ENCODE results near the gene DNTTIP2.
"Not testable (repeated sequence)": the region's sequence is repeated elsewhere in the genome, so short reads cannot be mapped to it uniquely, and the experiment has no call there.

DNTTIP2 gene, protein sequence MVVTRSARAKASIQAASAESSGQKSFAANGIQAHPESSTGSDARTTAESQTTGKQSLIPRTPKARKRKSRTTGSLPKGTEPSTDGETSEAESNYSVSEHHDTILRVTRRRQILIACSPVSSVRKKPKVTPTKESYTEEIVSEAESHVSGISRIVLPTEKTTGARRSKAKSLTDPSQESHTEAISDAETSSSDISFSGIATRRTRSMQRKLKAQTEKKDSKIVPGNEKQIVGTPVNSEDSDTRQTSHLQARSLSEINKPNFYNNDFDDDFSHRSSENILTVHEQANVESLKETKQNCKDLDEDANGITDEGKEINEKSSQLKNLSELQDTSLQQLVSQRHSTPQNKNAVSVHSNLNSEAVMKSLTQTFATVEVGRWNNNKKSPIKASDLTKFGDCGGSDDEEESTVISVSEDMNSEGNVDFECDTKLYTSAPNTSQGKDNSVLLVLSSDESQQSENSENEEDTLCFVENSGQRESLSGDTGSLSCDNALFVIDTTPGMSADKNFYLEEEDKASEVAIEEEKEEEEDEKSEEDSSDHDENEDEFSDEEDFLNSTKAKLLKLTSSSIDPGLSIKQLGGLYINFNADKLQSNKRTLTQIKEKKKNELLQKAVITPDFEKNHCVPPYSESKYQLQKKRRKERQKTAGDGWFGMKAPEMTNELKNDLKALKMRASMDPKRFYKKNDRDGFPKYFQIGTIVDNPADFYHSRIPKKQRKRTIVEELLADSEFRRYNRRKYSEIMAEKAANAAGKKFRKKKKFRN

GRCh38 chr1:93878889-93879586 lies at the start of gene DNTTIP2:
DNTTIP2 (minus strand) TSS chr1:93879206; CDS start chr1:93879148, 58 bp downstream.
- TF ChIP-seq, protein P1, sequence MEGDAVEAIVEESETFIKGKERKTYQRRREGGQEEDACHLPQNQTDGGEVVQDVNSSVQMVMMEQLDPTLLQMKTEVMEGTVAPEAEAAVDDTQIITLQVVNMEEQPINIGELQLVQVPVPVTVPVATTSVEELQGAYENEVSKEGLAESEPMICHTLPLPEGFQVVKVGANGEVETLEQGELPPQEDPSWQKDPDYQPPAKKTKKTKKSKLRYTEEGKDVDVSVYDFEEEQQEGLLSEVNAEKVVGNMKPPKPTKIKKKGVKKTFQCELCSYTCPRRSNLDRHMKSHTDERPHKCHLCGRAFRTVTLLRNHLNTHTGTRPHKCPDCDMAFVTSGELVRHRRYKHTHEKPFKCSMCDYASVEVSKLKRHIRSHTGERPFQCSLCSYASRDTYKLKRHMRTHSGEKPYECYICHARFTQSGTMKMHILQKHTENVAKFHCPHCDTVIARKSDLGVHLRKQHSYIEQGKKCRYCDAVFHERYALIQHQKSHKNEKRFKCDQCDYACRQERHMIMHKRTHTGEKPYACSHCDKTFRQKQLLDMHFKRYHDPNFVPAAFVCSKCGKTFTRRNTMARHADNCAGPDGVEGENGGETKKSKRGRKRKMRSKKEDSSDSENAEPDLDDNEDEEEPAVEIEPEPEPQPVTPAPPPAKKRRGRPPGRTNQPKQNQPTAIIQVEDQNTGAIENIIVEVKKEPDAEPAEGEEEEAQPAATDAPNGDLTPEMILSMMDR (IDR thresholded peaks at IDR 0.05; ENCODE audit: control insufficient read depth, extremely low read depth, insufficient read depth) = no peak
- H3K4me3 ChIP-seq (ENCODE audit: low read depth, low read length) = peak within 1 kb of the TSS; percentile 99
- peak; percentile 73 for DNase-seq (ENCODE audit: low read depth)

- TF ChIP-seq, protein P1 (IDR thresholded peaks at IDR 0.05; ENCODE audit: control insufficient read depth, extremely low read depth, insufficient read depth) = no peak
- no peak for DNase-seq (ENCODE audit: low read depth)
- H3K4me3 ChIP-seq (ENCODE audit: low read depth, low read length) = no peak overlapping the region
Measured at GRCh38 chr1:93925206-93925605, 46.2 kb upstream of the DNTTIP2 start.

GRCh38 chr1:93919780-93920179 lies 40.8 kb upstream of the DNTTIP2 start:
- no peak for DNase-seq (ENCODE audit: low read depth)
- H3K4me3 ChIP-seq (ENCODE audit: low read depth, low read length) = no peak overlapping the region
- TF ChIP-seq, protein P1 (IDR thresholded peaks at IDR 0.05; ENCODE audit: control insufficient read depth, extremely low read depth, insufficient read depth) = no peak

DNA sequence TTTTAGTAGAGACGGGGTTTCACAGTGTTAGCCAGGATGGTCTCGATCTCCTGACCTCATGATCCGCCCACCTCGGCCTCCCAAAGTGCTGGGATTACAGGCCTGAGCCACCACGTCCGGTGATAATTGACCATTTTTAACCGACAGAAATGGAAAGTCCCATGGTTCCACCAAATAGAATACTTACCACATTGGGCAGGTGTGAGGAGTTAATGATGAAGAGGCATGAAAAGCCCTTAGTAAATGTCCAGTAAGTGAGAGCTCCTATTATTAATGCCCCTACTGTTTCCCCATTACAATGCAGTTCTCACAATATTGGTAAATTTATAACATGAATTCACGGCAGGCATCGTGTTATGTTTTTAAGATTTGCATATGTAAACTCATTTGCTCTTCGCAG lies 38.3 kb upstream of the DNTTIP2 start:
- DNase-seq (ENCODE audit: low read depth) = no peak
- H3K4me3 ChIP-seq (ENCODE audit: low read depth, low read length) = no peak overlapping the region
- TF ChIP-seq, protein P1 (IDR thresholded peaks at IDR 0.05; ENCODE audit: control insufficient read depth, extremely low read depth, insufficient read depth) = no peak

DNA sequence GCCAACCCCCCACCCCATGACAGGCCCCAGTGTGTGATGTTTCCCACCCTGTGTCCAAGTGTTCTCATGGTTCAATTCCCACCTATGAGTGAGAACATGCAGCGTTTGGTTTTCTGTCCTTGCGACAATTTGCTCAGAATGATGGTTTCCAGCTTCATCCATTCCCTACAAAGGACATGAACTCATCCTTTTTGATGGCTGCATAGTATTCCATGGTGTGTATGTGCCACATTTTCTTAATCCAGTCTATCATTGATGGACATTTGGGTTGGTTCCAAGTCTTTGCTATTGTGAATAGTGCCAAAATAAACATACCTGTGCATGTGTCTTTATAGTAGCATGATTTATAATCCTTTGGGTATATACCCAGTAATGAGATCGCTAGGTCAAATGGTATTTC lies 31.9 kb upstream of the DNTTIP2 start:
- H3K4me3 ChIP-seq (ENCODE audit: low read depth, low read length); DNase-seq (ENCODE audit: low read depth): not testable (repeated sequence)

DNA sequence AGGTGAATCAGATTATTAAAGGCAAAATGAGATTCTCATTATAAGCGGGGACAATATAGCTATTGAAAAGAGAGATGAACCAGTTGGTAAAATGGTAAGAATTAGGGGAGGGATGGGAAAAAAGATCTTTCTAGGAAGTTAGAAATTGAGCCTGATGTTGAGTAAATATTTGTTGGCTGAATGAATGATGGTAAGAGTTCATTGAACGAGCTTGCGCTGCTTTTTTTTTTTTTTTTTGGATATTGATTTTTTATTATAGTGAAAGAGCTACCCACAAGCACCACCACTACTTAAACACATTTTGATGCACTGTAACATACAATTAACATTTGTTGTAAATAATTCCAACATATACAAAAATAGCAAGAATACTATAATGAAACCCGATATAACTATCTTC lies 31.3 kb upstream of the DNTTIP2 start:
- TF ChIP-seq, protein P1 (IDR thresholded peaks at IDR 0.05; ENCODE audit: control insufficient read depth, extremely low read depth, insufficient read depth) = no peak
- no peak for DNase-seq (ENCODE audit: low read depth)
- no peak overlapping the region for H3K4me3 ChIP-seq (ENCODE audit: low read depth, low read length)
